ENCODE results near the gene ADGRG7.
A peak's percentile ranks its signal among the peaks of the same experiment; 100 is the strongest.

ADGRG7 gene

DNA sequence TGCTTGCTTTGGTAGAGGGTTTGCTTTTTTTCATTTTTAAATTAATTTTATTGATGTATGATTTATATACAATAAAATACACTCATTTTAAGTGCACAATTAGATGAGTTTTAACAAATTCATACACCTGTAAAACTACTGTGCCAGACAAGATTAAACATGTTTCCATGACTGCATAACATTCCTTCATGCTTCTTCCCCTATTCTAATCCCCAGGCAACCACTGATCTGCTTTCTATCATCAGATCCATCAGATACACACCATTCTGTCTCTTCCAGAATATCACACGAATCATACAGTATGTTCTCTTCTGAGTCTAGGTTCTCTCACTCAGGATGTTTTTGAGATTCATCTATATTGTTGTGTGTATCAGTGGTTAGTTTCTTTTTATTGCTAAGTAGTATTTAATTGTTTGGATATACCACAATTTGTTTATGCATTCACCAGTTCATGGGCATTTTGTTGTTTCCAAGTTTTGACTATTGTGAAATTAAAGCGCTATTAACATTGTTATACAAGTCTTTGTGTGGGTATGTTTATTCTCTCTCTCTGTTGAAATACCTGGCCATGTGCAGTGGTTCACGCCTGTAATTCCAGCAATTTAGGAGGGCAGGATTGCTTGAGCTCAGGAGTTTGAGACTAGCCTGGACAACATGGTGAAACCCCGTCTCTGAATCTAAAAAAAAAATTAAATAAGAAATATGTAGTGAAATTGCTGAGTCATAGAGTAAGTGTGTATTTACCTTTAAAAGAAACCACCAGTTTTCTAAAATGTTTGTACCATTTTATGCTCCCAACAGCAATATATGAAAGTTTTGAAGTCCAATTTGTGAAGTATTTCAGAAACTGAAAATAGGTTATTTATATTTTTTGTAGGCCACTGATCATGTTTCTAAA, 92.9 kb downstream of the ADGRG7 start:
- no peak for DNase-seq

DNA sequence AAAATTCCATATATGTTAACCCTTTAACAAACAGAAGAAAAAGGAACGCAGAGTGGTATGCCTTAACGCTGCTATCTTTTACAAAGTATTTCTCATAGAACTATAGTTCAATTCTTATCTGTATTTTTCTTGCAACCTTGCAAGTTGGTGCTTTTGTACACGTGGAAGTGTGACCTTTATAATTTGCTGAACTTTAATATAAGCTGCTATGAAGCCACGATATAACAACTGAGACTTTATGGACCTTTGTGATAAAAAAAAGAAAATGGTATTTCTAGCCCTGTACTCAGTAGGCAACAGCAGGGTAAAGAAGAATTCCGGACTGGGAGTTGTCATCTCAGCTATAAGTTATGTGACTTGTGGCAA, 93.6 kb downstream of the ADGRG7 start:
- no peak for DNase-seq

DNA sequence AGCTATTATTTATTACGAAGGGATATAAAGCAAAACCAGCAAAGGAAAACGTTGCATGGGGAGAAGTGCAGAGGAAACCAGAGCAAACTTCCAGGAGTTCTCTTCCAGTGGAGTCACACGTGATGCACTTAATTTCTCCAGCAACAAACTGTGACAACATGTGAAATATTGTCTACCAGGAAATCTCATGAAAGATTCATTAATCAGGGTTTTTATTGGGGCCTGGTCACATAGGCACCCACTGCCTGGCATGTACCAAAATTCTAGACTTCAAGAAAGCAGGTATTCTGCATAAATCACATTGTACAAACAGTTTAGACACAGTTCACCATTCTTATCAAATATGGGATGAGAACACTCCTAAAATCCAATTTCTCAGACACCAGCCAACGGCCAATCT, 94.5 kb downstream of the ADGRG7 start:
- no peak for DNase-seq

DNA sequence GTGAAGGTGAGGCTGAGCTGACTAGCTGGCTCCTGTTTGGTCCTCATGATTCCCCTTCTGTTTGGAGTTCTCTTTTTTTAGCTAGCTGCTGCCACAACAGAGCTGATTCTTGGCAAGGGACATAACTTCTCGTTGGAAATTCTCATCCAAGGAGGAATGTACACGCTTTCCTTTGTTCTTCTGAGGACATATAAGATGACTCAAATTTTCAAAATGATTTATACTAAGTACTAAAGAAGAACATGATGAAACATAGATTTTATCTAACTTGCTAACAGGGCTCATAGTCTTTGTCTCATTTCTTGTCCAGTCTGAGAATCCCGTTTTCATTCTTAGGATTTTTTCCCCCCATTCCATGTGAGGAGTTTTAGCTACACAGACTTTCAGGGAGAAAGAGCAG, 97.0 kb downstream of the ADGRG7 start:
- no peak for DNase-seq

DNA sequence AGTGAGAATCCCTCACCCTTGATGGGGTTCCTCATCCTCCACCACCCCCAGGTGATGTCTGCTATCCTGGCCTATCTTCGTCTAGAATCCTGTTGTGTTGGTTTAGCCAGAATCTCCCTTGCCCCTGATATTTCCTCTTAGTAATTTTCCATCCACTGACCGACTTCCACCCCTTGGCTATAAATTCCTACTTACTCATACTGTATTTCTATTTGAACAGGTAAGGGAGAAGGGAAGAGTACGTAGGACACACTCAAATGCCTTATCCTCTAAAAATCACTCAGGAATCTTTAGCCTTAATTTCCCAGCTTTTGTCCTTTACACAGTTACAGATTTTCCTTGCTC, 99.2 kb downstream of the ADGRG7 start:
- DNase-seq: no peak

DNA sequence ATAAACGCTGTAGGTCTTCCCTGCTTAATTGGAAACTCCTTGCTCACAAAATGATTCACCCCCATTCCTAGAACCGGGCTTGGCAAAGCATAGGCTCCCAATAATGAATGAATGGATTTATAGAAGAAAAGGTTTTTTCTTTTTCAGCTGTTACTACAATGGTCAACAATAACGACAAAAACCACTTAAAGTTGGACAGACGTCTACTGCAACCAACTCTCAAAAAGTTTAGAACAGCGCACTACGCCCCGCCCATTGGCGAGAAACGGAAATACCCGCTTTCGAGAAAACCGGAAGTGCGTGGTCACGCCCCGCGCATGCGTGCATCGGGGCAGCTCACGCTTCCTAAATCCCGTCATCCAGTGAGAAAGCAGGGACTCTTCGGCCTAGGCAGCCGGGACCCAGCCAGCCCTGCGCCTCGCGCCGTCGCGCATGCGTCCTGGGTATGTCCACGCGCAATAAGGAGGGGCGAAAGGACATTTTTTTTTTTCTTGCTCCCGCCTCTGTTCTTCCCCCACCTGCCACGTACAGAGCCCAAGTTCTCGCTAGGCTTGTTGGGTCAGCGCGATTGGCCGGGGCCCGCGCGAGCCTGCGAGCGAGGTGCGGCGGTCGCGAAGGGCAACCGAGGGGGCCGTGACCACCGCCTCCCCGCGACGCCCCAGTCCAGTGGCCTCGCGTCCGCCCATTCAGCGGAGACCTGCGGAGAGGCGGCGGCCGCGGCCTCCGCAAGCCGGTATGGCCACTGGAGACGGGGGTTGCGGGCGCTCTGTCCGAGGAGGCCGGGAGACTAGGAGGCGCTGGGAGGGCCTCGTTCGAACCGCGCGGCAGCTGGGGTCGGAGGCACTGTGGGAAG, 99.8 kb downstream of the ADGRG7 start, which contains the start of gene TFG:
TSS of gene TFG (plus strand) at position 506 of the 853 bp plus-strand sequence. CDS start 4,192 bp downstream, outside the sequence.
- peak; percentile 100 for DNase-seq

DNA sequence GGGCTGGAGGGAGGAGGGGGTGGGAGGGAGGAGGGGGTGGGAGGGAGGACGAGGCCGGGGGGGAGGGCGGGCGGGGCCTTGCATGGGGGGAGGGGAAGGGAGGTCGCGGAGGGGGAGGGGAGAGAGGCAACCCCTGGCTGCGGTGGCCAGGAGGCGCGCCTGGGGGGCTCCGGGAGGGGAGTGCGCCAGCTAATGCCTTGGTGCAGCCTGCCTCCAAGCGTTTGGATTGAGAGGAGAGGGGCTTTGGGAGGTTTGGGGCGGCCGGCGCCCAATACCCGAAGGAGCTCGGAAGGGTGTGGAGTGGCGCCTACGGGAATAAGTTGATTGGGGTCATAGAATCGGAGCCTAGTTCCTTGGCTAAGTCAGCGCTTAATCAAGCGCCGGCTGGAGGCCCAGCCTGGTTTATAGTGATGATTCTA, 100.5 kb downstream of the ADGRG7 start:
- DNase-seq: peak in 1 of 2 donors; percentile 31

DNA sequence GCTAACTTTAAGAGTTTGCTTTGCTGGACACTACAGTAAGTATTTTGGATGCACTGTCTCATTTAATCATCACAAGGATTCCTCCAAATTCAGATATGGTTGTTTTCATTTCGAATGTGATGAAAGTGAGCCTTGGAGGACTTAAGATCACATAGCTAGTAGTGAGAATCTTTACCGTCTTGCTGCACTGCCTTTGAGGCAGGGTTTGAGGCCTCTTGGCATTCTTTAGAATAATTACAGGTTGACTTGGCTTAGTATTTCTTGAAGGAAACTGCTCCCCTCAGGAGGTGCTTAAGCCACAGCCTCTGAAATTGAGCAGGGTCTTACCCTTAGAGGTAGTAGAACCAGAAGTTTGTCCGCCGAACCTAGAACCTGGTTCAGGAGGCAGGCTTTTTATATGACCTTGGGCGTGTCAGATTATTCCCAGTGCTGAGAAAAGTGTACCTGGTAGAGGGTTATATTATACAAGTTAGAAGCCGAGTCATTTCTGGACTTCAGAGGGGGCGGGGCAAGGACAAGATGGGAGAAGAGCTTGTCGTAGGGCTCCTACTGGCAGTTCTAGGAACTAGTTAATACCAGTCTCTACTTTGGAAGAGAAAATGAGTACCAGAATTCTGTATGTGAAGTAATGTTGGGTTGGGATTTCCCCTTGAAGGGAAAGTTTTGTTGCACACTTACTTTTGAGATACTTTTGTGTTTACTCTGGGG, 101.0 kb downstream of the ADGRG7 start:
- DNase-seq: peak; percentile 54 to 60

DNA sequence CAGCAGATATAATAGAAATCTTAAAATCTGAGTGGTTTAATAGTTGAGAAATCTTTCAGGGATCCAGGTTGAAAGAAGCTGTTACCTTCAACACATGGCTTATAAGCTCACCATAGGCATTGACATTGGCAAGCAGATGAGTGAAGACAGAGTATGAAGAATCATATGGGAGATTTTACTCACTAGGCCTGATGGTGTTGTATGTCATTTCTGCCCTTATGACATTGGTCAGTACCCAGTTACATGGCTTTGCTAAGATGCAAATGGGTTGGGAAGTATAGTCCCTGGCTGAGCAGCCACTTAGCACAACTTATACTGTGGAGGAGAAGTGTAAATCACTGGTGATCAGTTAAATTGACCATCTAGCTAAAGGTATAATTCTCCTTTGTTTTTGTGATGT, 105.8 kb downstream of the ADGRG7 start:
- DNase-seq: no peak

DNA sequence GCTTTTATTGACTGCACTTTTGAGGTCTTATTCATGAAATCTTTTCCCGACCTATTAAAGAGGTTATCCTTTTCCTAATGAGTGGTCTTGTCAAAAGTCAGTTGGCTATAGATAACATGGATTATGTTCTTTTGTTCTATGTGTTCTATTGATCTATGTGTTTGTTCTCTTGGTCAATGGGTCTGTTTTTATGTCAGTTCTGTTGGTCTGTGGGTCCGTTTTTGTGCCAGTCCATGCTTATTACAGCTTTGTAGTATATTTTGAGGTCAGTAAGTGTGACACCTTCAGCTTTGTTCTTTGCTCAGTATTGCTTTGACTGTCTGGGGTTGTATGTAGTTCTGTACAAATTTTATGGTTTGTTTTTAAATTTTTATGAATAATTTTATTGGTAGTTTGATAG, 107.7 kb downstream of the ADGRG7 start:
- no peak for DNase-seq

DNA sequence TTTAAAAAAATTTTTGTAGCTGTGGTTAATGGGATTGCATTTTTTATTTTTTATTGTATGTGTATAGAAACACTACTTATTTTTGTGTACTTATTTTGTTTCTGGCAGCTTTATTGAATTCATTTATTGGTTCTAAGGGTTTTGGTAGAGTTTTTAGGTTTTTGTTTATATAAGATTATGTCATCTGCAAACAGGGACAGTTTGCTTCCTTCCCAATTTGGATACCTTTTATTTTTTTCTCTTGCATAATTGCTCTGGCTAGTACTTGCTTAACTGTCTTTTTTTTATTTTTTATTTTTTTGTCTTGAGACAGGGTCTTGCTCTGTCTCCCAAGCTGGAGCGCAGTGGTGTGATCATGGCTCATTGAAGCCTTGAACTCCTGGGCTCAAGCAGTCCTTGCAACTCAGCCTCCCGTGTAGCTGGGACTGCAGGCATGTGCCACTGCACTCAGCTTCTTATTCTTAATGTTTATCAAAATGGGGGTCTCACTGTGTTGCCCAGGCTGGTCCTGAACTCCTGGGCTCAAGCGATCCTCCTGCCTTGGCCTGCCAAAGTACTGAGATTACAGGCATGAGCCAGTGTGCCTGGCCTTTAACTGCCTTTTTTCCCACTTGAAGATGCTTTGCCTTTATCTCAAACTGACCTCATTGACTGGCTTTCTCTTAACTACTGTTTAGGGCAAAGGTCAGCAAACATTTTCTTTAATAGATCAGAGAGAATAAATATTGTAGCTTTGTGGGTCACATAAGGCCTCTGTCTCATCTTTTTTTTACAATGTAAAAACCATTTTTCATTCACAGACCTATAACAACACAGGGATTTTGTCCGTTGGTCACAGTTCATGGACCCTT, 108.5 kb downstream of the ADGRG7 start:
- DNase-seq: no peak

DNA sequence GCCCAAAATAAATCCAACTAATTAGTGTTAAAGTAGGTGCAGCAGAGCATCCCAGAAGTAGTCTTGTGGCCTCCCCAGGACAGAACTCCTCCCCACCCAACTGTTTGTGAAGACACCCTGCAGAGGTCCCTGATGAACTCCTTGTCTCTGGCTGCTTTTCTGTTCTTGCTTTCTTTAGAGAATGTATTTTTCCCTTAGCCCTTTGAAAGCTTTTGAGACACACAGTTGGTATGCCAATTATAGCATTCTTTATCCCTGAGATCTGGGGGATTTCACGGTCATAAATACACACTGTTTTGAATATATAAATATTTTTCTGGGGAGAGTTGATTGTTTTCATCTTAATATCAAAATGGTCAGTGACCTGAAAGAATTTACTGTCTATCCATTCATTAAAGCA, 109.7 kb downstream of the ADGRG7 start:
- no peak for DNase-seq

DNA sequence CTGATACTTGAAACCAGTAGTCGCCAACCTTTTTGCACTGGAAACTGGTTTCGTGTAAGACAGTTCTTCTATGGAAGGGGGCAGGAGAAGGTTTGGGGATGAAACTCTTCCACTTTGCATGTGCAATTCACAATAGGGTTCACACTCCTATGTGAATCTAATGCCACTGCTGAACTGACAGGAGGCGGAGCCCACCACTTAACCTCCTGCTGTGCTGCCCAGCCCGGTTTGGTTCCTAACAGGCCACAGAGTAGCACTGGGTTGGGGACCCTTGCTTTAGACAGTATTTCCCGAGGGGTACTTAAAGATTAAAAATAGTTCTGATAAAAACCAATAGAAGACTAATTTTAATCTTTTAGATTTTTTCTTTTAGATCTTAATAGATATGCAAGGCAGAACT, 111.0 kb downstream of the ADGRG7 start:
- DNase-seq: no peak

DNA sequence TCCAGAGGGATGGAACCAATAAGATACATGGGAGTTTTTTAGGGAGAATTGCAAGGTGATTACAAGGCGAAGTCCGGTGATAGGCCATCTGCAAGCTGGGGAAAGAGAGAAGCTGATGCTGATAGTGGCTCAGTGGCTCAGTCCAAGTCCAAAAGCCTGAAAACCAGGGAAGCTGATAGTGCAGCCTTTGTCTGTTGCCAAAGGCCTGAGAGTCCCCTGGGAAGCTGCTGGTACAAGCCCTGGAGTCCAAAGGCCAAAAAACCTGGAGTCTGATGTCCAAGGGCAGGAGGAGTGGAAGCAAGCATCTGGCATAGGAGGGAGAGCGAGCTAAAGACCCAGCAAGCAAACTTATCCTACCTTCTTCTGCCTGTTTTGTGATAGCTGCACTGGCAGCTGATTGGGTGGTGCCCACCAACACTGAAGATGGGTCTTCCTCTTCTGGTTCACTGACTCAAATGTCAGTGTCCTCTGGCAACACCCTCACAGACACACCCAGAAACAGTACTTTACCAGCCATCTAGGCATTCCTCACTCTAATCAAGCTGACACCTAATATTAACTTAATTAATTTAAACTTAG, 116.6 kb downstream of the ADGRG7 start:
- DNase-seq: no peak

DNA sequence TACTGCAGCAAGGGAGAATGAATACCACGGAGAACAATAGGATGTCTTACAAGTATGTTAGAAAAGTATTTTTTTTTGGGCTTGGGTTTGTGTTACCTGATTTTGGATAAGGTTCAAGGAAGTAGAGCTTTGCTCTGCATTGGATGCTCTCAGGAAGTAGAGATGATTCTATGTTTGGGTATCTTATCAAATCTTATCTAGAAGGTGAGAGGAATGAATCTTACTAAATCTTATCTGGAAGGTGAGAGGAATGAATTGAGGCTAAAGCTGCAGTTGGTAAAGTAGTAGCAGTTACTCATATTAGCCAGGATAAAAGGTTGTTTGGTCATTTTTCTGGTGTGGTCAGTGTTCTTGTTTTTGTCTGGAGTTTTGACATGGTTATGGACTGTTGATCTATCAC, 117.3 kb downstream of the ADGRG7 start:
- no peak for DNase-seq

DNA sequence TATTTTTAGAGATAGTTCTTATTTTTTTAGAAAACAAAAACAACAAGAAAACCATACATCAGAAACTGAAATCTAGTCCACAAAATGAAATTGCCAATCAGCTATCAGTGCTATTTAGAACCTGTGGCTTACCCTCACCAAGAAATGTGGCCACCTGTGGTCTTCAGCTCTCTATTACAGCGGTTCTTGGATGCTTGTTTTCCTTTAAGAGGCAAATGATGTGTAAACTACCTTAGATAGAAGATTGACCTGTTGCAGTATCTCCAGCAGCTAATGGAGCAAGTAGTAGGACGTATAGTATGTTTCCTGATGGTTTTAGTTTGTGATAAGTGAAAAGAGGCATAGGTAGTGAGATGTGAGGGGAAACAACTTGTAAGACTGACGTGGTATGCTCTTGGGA, 121.1 kb downstream of the ADGRG7 start:
- no peak for DNase-seq

DNA sequence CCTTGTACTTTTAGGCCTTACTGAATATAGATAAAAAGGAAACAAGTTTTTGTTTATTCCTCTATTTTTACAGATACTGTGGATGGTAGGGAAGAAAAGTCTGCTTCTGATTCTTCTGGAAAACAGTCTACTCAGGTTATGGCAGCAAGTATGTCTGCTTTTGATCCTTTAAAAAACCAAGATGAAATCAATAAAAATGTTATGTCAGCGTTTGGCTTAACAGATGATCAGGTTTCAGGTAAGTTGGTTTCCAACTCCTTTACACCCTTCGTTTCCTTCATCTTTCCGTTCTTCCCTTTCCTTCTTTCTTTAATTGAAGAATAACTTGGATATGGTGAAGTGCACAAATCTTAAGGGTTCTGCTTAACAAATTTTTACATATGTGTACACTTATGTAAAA, 123.0 kb downstream of the ADGRG7 start:
- DNase-seq: no peak

DNA sequence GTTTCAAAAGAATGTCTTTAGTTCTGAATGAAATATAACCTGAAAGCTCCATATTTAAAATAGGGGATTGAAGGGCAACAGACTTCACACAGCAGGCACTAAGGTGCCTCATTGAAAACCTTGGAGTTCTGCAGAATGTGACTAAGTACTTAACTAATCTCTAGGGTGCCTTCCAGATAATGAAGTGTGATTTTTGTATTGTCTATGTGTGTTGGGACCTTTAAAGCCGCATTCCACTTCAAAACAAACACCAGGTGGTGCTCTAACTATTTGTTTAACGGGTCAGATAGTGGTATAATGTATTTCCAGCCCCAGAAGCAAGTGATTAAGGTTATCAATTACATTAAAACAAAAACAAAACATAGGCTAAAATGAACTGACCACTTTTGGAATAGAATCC, 127.9 kb downstream of the ADGRG7 start:
- DNase-seq: peak in 1 of 2 donors; percentile 8

DNA sequence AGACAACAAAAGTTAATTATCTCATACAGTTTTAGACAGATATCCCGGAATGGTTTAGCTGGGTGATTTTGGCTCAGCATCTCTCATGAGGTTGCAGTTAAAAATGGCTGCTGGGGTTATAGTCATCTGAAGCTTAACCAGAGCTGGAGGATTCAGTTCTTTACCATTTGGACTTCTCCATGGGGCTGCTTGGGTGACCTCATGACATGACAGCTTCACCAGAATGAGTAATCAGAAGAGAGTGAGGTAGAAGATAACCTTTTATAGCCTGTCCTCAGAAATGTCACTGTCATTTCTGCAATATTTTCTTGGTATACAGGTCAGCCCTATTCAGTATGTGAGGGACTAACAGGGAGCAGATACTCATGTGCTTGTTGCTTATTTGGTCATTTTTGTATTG, 130.8 kb downstream of the ADGRG7 start:
- peak in 1 of 2 donors; percentile 2 for DNase-seq

DNA sequence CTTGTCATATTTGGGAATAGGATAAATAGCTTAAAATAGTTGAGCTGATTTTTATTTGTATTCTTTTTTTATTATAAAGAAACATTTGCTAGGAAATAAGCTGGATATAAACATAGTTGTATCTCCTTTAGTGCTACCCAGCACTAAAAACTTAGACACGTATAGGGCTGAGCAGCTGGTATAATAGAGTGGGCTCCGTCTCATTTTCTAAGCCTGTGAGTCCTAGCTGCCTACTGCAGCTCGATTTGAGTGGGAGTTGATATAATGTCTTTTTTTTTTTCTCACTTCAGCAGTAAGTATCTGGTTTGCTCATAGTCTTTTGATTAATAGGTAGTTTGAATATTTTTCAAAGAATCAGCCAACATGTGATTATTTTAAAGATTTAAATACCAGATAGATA, 134.1 kb downstream of the ADGRG7 start:
- no peak for DNase-seq

DNA sequence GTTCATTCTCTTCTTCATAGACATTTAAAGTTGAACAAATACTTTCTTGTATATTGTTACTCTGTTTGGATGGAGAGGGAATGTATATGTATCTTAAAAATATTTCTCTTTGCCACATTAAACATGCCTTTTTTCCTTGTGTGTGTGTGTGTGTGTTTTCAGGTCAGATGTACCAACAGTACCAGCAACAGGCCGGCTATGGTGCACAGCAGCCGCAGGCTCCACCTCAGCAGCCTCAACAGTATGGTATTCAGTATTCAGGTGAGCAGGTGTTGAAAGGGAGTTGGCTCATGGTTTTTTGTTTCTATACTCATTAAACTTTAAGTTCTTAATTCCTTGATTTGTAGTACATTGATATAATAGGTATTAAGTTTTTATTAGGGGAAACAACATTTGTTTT, 135.3 kb downstream of the ADGRG7 start:
- DNase-seq: no peak
